ENCODE results near the gene FOXK2.
"Not testable (repeated sequence)": the region's sequence is repeated elsewhere in the genome, so short reads cannot be mapped to it uniquely, and the experiment has no call there.

Gene FOXK2

DNA sequence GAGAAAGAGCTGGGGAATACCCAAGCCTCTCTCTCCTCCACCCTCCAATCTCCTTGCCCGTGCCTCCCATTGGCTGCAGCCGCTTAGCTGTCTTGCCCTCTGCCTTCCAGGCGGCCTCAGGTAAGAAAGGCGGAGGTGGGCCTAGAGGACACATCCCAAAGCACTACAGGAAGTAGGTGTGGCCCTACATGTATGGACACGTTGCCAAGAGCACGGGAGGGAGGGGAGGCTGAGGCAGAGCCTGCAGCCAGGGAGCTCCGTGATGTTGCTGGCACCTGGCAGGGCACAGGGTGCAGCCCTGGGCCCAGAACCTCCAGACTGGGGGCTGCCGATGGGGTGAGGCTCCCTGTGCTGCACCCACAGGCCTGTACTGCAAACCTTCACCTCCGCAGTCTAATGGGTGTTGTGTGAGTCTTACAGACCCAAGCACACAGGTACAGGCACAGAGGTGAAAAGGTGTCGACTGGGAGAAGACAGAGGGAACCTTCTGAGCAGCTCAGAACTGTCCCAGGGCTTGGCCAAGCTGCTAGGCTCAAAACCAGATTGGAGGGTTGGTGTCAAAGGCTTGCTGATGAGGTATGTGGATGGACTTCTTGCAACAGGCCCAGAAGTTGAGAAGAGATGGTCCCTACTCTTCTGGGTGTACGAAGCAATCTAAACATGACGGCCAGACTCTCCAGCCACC, 23.5 kb upstream of the FOXK2 start:
- DNase-seq (ENCODE audit: low spot score): no peak

DNA sequence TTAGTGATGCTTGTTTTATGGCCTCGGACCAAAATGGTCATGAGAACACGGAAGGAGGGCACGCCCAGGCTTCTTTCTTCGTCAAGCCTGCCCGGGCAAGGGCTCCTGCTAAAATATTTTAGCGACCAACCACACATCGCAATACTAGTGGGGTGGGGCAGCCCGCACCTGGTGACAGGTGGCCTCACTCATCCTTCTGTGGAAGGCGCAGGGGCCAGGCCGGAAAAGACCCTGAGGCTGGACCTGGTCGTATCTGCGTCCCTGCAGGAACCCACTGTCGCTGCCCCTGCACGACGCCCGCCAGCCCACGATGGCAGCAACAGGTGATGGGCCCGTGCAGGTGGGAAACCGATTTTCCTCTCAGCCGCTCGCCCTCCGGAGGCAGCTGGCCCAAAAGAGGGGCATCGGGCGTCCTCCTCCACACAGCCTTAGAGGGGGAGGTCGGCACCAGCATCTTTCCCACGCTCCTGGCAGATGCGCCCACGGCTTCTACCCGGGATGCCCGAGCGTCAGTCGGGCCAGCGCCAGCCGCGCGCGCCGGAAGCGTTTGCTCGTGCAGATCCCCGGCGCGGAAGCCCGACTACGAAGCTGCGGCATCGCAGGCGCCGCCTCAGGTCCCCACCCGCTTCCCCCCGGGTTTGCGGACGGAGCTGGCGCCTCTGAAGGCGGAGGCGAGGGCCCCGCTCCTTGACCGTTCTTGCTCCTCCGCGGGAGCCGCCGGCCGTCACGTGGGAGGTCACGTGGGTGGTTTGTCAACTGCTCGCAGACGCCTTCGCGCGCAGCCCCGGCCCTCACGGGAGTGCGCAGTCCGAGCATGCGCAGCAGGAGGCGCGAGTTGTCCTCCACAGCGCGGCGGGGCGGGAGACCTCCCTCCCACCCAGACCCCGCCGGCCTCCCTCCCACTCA, 22.8 kb upstream of the FOXK2 start:
- DNase-seq (ENCODE audit: low spot score): peak; percentile 86

GRCh38 chr17:82497483-82498405, 21.8 kb upstream of the FOXK2 start:
- peak; percentile 39 for DNase-seq (ENCODE audit: low spot score)

DNA sequence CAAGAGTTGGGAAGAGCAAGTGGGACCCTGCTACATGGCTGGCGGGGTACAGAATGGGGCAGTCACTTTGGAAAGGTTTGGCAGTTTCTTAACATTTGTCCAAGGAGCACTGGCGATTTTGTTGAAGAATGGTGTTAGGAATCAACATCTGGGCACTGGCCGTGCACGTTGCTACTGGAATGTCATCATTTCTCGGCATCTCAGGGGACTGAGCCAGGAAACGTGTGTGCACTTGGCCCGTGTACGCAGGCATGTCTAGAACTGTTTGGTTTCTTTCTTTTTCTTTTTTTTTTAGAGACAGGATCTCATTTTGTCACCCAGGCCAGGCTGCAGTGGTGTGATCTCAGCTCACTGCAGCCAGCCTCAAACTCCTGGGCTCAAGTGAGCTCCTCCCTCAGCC, 17.3 kb upstream of the FOXK2 start:
- DNase-seq (ENCODE audit: low spot score): no peak

DNA sequence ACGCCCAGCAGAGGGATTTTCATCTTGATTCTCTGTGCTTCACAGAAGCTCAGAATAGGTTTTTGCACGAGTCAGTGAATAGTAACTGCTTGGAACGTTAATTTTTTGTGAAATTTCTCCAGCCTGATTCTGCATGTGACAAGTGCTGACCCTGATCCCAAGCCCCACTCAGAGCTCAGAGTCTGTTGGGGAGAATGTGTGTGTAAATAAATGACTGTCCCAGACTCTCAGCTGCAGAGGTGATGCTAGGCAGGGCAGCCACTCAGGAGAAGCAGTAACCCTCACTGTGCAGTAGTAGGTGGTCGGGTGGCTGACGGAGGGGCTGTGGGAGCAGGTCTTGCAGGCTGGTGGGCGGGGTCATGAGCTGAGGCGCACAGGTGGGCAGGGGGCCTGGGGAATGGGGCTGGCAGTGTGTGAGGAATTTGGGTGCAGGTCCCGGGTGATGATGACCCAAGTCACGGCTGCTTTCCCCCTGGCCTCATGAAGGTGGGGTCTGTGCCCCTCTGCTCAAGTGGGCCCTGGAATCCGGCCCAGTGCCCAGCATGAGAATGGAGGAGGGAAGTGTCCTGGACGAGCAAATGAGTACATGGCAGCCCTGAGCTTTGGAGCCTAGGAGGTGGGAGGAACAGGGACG, 16.3 kb upstream of the FOXK2 start:
- DNase-seq (ENCODE audit: low spot score): no peak

DNA sequence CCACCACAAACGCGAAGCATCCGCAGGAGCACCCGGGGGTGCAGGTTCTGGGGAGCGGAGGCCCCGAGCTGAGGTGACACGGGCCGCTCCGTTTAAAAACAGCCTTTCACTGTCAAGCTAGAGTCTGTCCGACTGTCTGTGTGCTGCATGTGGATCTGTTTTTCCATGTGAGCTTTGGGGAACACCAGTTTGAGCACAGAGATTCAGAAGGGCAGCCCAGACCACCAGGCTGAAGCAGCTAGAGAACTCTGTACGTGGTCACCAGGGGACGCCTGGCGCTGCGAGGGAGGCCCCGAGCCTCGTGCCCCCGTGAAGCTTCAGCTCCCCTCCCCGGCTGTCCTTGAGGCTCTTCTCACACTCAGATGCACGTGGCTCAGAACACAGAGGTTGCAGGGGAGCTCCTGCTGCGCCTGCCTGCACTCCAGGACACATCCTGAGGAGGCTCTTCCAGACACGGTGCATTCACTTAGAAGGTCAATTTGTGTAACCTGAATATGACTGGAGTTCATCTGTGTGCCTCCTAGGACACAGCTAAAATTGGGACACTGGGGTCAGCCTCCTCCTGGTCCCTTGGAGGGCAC, 15.7 kb upstream of the FOXK2 start:
- DNase-seq (ENCODE audit: low spot score): no peak

- DNase-seq (ENCODE audit: low spot score): no peak
Observed at GRCh38 chr17:82505296-82505695, 14.2 kb upstream of the FOXK2 start.

DNA sequence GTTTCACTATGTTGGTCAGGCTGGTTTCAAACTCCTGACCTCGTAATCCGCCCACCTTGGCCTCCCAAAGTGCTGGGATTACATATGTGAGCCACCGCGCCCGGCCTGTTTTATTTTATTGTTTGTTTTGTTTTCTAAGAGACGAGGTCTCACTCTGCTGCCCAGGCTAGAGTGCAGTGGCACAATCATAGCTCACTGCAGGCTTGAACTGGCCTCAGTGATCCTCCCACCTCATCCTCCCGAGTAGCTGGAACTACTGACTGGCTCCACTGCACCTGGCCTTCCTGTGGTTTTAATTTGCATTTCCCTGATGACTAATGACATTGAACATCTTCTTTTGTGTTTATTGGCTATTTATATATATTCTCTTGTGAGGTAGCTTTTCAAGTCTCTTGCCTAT, 13.1 kb upstream of the FOXK2 start:
- DNase-seq (ENCODE audit: low spot score): not testable (repeated sequence)

GRCh38 chr17:82507631-82508175, 11.8 kb upstream of the FOXK2 start:
- no peak for DNase-seq (ENCODE audit: low spot score)

DNA sequence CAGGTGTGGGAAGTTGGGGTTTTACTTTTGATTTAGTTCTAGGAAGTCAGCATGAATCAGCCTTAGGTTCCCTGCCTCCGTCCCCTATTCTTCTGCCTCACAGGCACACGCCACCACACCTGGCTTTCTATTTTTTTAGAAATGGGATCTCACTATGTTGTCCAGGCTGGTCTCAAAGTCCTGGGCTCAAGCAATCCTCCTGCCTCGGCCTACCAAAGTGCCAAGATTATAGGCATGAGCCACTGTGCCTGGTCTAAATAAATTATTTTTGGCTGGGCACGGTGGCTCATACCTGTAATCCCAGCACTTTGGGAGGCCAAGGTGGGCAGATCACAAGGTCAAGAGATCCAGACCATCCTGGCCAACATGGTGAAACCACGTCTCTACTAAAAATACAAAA, 7.9 kb upstream of the FOXK2 start:
- DNase-seq (ENCODE audit: low spot score): not testable (repeated sequence)

DNA sequence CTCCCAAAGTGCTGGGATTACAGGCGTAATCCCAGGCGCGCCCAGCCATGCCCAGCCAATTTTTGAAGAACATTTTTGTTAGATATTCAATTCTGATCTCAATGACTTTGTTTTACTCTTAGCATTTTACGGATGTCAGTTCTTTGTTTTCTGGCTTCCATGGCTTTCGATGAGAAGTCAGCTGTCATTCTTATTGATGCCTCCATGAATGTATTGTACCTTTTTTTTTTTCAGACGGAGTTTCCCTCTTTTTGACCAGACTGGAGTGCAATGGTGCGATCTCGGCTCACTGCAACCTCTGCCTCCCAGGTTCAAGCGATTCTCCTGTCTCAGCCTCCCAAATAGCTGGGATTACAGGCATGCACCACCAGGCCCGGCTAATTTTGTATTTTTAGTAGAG, 5.7 kb upstream of the FOXK2 start:
- DNase-seq (ENCODE audit: low spot score): not testable (repeated sequence)

DNA sequence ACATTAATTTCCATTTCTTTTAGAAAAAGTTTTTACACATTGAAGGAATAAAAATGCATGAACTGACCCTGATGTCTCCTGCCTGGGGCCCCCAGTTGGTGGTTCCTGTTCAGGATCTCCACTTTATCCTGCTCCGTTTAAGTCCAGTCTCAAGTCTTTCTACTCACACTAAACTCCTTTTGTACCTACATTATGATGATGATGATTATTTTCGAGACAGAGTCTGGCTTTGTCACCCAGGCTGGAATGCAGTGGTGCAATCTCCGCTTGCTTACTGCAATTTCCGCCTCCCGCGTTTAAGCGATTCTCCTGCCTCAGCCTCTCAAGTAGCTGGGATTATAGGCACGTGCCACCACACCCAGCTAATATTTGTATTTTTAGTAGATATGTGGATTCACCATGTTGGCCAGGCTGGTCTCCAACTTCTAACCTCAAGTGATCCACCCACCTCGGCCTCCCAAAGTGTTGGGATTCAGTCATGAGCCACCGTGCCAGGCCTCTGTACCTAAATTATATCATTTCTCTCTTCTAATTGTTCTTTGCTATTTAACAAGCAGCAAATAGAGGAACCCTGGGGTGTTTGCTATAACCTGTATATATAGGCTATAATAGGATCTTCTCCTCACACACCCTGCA, 2.2 kb upstream of the FOXK2 start:
- DNase-seq (ENCODE audit: low spot score): no peak

- DNase-seq (ENCODE audit: low spot score): no peak
Observed at GRCh38 chr17:82519971-82520903, 705 bp downstream of the FOXK2 start.

DNA sequence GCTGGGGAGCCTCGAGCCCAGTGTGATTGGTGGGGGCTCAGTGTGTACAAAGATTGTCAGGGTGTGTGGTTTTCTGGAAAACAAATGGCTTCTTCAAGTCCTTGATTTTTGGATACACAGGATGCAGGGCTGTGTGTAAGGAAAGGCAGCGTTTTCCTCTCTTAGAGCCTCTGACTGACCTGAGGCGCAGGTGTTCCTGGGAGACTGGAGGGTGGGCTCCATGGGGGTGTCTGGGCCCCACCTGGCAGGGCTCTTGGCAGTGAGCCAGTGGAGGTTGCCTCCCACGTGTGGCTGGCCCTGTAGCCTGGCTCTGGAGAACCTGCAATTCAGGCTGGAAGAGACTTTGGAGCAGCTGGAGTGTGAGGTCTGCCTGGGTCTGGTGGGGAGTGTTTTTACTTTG, 5.0 kb downstream of the FOXK2 start:
- no peak for DNase-seq (ENCODE audit: low spot score)

GRCh38 chr17:82525712-82526111, 6.2 kb downstream of the FOXK2 start:
- DNase-seq (ENCODE audit: low spot score): no peak

- DNase-seq (ENCODE audit: low spot score): no peak
Observed at GRCh38 chr17:82527898-82528297, 8.4 kb downstream of the FOXK2 start.

DNA sequence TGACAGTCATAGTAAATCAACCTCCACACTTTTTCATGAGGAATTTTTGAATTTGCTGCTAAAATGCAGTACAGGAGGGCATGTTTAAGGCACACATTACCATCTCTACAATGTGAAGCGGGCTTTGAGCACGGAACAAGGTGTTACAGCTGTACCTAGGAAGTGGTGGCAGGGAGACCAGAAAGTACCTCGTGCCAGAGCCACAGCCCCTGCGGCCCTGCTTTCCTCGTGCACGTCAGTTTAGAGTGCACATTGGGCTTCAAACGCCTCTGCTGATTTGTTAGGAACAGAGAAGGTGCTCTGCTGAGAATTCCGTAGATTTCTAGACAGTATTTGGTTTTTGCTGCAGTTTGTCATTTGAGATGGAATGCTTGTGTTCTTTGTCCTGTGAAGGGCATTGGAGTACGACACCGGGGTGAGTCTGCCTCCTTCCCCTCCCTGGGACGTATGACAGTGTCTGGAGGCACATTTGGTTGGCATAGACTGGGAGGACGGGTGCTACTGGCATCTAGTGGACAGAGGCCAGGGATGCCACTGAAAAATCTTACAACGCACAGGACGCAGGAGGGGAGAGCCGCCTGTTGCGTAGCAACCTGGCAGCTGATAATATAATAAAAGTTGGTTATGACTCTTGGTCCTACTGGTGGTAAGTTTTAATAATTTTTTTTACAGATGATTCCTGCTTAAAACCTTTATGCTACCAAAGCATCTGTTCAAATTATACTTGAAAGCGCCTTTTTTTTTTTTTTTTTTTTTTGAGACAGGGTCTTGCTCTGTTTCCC, 9.1 kb downstream of the FOXK2 start:
- no peak for DNase-seq (ENCODE audit: low spot score)

DNA sequence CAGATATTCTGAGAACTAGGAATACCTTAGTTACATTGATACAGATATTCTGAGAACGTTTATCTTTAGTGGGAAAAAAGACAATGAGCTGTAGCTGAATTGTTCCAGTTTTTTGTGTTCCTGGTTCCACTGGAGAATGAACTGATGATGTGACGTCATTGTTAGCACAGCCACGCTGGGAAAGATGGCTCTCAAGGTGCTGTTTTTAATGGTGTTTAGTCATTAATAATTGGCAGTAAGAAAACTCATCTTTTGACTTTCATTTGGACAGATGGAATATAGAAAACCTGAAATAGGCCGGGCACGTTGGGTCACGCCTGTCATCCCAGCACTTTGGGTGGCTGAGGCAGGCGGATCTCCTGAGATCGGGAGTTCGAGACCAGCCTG, 10.4 kb downstream of the FOXK2 start:
- no peak for DNase-seq (ENCODE audit: low spot score)

DNA sequence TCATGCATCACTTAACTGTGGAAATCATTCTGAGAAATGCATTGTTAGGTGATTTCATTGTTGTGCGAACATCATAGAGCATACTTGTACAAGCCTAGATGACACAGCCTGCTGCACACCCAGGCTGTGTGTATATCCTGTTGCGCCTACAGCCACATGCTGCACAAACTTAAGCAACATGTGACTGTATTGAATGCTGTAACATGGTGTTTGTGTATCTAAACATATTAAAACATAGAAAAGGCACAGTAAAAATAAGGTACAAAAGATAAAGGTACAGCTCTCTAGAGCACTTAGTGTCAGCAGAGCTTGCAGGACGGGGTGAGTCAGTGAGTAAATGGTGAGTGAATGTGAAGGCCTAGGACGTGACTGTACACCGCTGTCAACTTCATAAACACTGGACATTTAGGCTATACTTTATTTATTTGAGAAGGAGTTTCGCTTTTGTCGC, 11.9 kb downstream of the FOXK2 start:
- no peak for DNase-seq (ENCODE audit: low spot score)

Measured in CD4-positive, alpha-beta T cell treated with Interleukin-2 at 100 ng/mL for 4 hours (primary cell).